ENCODE results near the gene SLC23A2.

GRCh38 chr20:4922186-4922585 lies 79.1 kb downstream of the SLC23A2 start:
- TF ChIP-seq POLR2AphosphoS5 (IDR thresholded peaks at IDR 0.05; ENCODE audit: low read depth, low read length) = no peak
- no peak for TF ChIP-seq REST (IDR thresholded peaks at IDR 0.05; ENCODE audit: insufficient read depth in 1 of 2, low read depth in 2 of 2, low read length in 2 of 2)
- TF ChIP-seq SIN3A (IDR thresholded peaks at IDR 0.05; ENCODE audit: borderline replicate concordance, insufficient read depth, low read length) = no peak
- no peak for TF ChIP-seq TAF1 (IDR thresholded peaks at IDR 0.05; ENCODE audit: borderline replicate concordance, insufficient read depth, low read length)

All from PFSK-1 (cell line).